ENCODE results near the gene PID1.

- TF ChIP-seq, protein P1, sequence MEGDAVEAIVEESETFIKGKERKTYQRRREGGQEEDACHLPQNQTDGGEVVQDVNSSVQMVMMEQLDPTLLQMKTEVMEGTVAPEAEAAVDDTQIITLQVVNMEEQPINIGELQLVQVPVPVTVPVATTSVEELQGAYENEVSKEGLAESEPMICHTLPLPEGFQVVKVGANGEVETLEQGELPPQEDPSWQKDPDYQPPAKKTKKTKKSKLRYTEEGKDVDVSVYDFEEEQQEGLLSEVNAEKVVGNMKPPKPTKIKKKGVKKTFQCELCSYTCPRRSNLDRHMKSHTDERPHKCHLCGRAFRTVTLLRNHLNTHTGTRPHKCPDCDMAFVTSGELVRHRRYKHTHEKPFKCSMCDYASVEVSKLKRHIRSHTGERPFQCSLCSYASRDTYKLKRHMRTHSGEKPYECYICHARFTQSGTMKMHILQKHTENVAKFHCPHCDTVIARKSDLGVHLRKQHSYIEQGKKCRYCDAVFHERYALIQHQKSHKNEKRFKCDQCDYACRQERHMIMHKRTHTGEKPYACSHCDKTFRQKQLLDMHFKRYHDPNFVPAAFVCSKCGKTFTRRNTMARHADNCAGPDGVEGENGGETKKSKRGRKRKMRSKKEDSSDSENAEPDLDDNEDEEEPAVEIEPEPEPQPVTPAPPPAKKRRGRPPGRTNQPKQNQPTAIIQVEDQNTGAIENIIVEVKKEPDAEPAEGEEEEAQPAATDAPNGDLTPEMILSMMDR (IDR thresholded peaks at IDR 0.05; ENCODE audit: insufficient read depth, low read depth, low read length): no peak
- TF ChIP-seq EZH2 (IDR thresholded peaks at IDR 0.05; ENCODE audit: insufficient read depth, low read length): no peak
Observed at GRCh38 chr2:229223107-229223506, 48.0 kb downstream of the PID1 start.
